Activated T-cell treated with anti-CD3 and anti-CD28 coated beads, Interleukin-2, amount 50 U/mL, for 72 hours (primary cell): ENCODE results near the gene RAB1A. TPM values are rescaled to one million over a fixed set of nuclear protein-coding genes. Genes with fewer than 3 reads are reported as not detected.
"Not testable (repeated sequence)": the region's sequence is repeated elsewhere in the genome, so short reads cannot be mapped to it uniquely, and the experiment has no call there.

Experiments
- ATAC-seq, 2 donors: fragments of 150-1000 bp; cut with Tn5 transposase; replicated peaks in 1 of 2; 2 replicates each; pipeline ENCODE4 v1.10.0; 2021; ENCODE audit warnings: moderate library complexity in 2 of 2, mild to moderate bottlenecking in 1 of 2
- DNase-seq, 2 donors: peaks; one replicate each; pipeline ENCODE4 v3.0.0; 2021 to 2022; ENCODE audit warnings: mixed read lengths in 1 of 2
- H3K27ac Mint-ChIP-seq: one replicate; pipeline ENCODE4 v1.8.0; 2022; ENCODE audit warnings: mild to moderate bottlenecking, moderate library complexity, mixed read lengths
- H3K27me3 Mint-ChIP-seq: one replicate; pipeline ENCODE4 v1.8.0; 2022; ENCODE audit warnings: low read depth, mixed read lengths
- H3K36me3 Mint-ChIP-seq, 2 donors: one replicate each; pipeline ENCODE4 v1.8.0; 2022; ENCODE audit warnings: mixed read lengths in 2 of 2, mild to moderate bottlenecking in 1 of 2; ENCODE audit not compliant: insufficient read depth in 2 of 2
- H3K4me1 Mint-ChIP-seq: one replicate; pipeline ENCODE4 v1.8.0; 2022; ENCODE audit warnings: low read depth, mixed read lengths
- H3K4me3 Mint-ChIP-seq, 2 donors: one replicate each; pipeline ENCODE4 v1.8.0; 2022; ENCODE audit warnings: mild to moderate bottlenecking in 2 of 2, mixed read lengths in 2 of 2, moderate library complexity in 2 of 2
- H3K9me3 Mint-ChIP-seq, 2 donors: one replicate each; pipeline ENCODE4 v1.8.0; 2022; ENCODE audit warnings: mixed read lengths in 2 of 2
- total RNA-seq, 2 donors: library from RNA; stranded (reverse); gene quantifications; one replicate each; pipeline ENCODE4 v1.2.3, GENCODE V29; 2022

Gene RAB1A
- total RNA-seq, 2 donors from 2014 or later, result 85.3 to 90.8 TPM

- Mint-ChIP-seq H3K36me3 (peaks cover 8 to 10% of the 10 kb centered on the region in 2 donors), H3K27me3 (no peaks in the 10 kb centered on the region), H3K27ac (peak overlapping the region; percentile 98), H3K9me3 (no peaks in the 10 kb centered on the region), H3K4me1 (peaks cover 54% of the 10 kb centered on the region), H3K4me3 (peak overlapping the region; percentile 93 to 96)
- DNase-seq, result peak in 1 of 2 donors; percentile 10
- no peak for ATAC-seq
Measured at GRCh38 chr2:65128297-65129190, 1.4 kb downstream of the RAB1A start.

- not testable (repeated sequence) for ATAC-seq, H3K27me3 Mint-ChIP-seq, H3K9me3 Mint-ChIP-seq, DNase-seq, H3K27ac Mint-ChIP-seq
- H3K36me3 Mint-ChIP-seq, result peaks cover 7 to 10% of the 10 kb centered on the region in 2 donors
- peak overlapping the region in 1 of 2 donors; percentile 49 for H3K4me3 Mint-ChIP-seq
- peaks cover 67% of the 10 kb centered on the region for H3K4me1 Mint-ChIP-seq
Measured at GRCh38 chr2:65125457-65125856, 4.4 kb downstream of the RAB1A start.

- no peaks in the 10 kb centered on the region for H3K9me3 Mint-ChIP-seq
- no peak for DNase-seq
- H3K4me1 Mint-ChIP-seq, result peaks cover 72% of the 10 kb centered on the region
- H3K27ac Mint-ChIP-seq, result no peak overlapping the region
- H3K27me3 Mint-ChIP-seq, result no peaks in the 10 kb centered on the region
- no peak overlapping the region for H3K4me3 Mint-ChIP-seq
- no peak for ATAC-seq
- H3K36me3 Mint-ChIP-seq, result peaks cover 0 to 8% of the 10 kb centered on the region in 2 donors
Measured at GRCh38 chr2:65122313-65122712, 7.6 kb downstream of the RAB1A start.

- Mint-ChIP-seq H3K9me3 (no peaks in the 10 kb centered on the region), H3K27me3 (no peaks in the 10 kb centered on the region), H3K4me3 (peak overlapping the region in 1 of 2 donors; percentile 21), H3K4me1 (peaks cover 72% of the 10 kb centered on the region), H3K27ac (no peak overlapping the region), H3K36me3 (peaks cover 0 to 2% of the 10 kb centered on the region in 2 donors)
- ATAC-seq, result no peak
- no peak for DNase-seq
Measured at GRCh38 chr2:65120990-65121693, 8.8 kb downstream of the RAB1A start.

GRCh38 chr2:65116645-65117044, 13.3 kb downstream of the RAB1A start:
- peaks cover 0 to 7% of the 10 kb centered on the region in 2 donors for H3K36me3 Mint-ChIP-seq
- H3K4me3 Mint-ChIP-seq, result no peak overlapping the region

GRCh38 chr2:65114921-65115320, 15.0 kb downstream of the RAB1A start:
- no peaks in the 10 kb centered on the region for H3K9me3 Mint-ChIP-seq
- no peak overlapping the region for H3K4me3 Mint-ChIP-seq
- no peaks in the 10 kb centered on the region for H3K27me3 Mint-ChIP-seq
- no peak overlapping the region for H3K27ac Mint-ChIP-seq
- DNase-seq (no peak), ATAC-seq (no peak)
- peaks cover 50% of the 10 kb centered on the region for H3K4me1 Mint-ChIP-seq
- peaks cover 0 to 18% of the 10 kb centered on the region in 2 donors for H3K36me3 Mint-ChIP-seq

More at GRCh38 chr2:65116645-65117044, 13.3 kb downstream of the RAB1A start:
- Mint-ChIP-seq H3K4me1 (peaks cover 56% of the 10 kb centered on the region), H3K9me3 (no peaks in the 10 kb centered on the region), H3K27me3 (no peaks in the 10 kb centered on the region), H3K27ac (peak overlapping the region; percentile 33)
- DNase-seq, result no peak
- no peak for ATAC-seq

- ATAC-seq (no peak), DNase-seq (no peak)
- Mint-ChIP-seq H3K9me3 (no peaks in the 10 kb centered on the region), H3K36me3 (peaks cover 0 to 18% of the 10 kb centered on the region in 2 donors), H3K4me3 (no peak overlapping the region), H3K4me1 (peaks cover 45% of the 10 kb centered on the region), H3K27me3 (no peaks in the 10 kb centered on the region), H3K27ac (peak overlapping the region; percentile 24)
Measured at GRCh38 chr2:65113816-65114215, 16.1 kb downstream of the RAB1A start.

- Mint-ChIP-seq H3K4me1 (peaks cover 43% of the 10 kb centered on the region), H3K36me3 (peaks cover 0 to 18% of the 10 kb centered on the region in 2 donors), H3K4me3 (no peak overlapping the region), H3K27ac (no peak overlapping the region), H3K27me3 (no peaks in the 10 kb centered on the region), H3K9me3 (no peaks in the 10 kb centered on the region)
- DNase-seq (no peak), ATAC-seq (no peak)
Measured at GRCh38 chr2:65113229-65113628, 16.7 kb downstream of the RAB1A start.

- no peaks in the 10 kb centered on the region for H3K9me3 Mint-ChIP-seq
- H3K27ac Mint-ChIP-seq, result no peak overlapping the region
- H3K4me1 Mint-ChIP-seq, result peaks cover 37% of the 10 kb centered on the region
- DNase-seq (no peak), ATAC-seq (no peak)
- H3K36me3 Mint-ChIP-seq, result peaks cover 0 to 18% of the 10 kb centered on the region in 2 donors
- no peaks in the 10 kb centered on the region for H3K27me3 Mint-ChIP-seq
- H3K4me3 Mint-ChIP-seq, result no peak overlapping the region
Measured at GRCh38 chr2:65112633-65113032, 17.3 kb downstream of the RAB1A start.

GRCh38 chr2:65108780-65109179, 21.1 kb downstream of the RAB1A start:
- Mint-ChIP-seq H3K36me3 (peaks cover 0 to 15% of the 10 kb centered on the region in 2 donors), H3K27me3 (no peaks in the 10 kb centered on the region), H3K27ac (no peak overlapping the region), H3K4me1 (peaks cover 25% of the 10 kb centered on the region), H3K4me3 (no peak overlapping the region), H3K9me3 (no peaks in the 10 kb centered on the region)
- DNase-seq (no peak), ATAC-seq (no peak)

- DNase-seq (no peak), ATAC-seq (no peak)
- H3K27me3 Mint-ChIP-seq, result no peaks in the 10 kb centered on the region
- H3K4me1 Mint-ChIP-seq, result peaks cover 22% of the 10 kb centered on the region
- H3K4me3 Mint-ChIP-seq, result no peak overlapping the region
- no peak overlapping the region for H3K27ac Mint-ChIP-seq
- H3K36me3 Mint-ChIP-seq, result peaks cover 0 to 17% of the 10 kb centered on the region in 2 donors
- no peaks in the 10 kb centered on the region for H3K9me3 Mint-ChIP-seq
Measured at GRCh38 chr2:65107530-65107929, 22.4 kb downstream of the RAB1A start.

- DNase-seq, result no peak
- H3K4me1 Mint-ChIP-seq, result peaks cover 23% of the 10 kb centered on the region
Measured at GRCh38 chr2:65103013-65103715, 26.7 kb downstream of the RAB1A start.

GRCh38 chr2:65101071-65101470, 28.8 kb downstream of the RAB1A start:
- Mint-ChIP-seq H3K27ac (no peak overlapping the region), H3K9me3 (no peaks in the 10 kb centered on the region), H3K4me1 (peaks cover 16% of the 10 kb centered on the region), H3K4me3 (no peak overlapping the region), H3K36me3 (peaks cover 3 to 27% of the 10 kb centered on the region in 2 donors), H3K27me3 (no peaks in the 10 kb centered on the region)
- DNase-seq (no peak), ATAC-seq (no peak)

More at GRCh38 chr2:65103013-65103715, 26.7 kb downstream of the RAB1A start:
- no peaks in the 10 kb centered on the region for H3K27me3 Mint-ChIP-seq
- peaks cover 3 to 22% of the 10 kb centered on the region in 2 donors for H3K36me3 Mint-ChIP-seq
- no peak overlapping the region for H3K4me3 Mint-ChIP-seq
- H3K9me3 Mint-ChIP-seq, result no peaks in the 10 kb centered on the region
- H3K27ac Mint-ChIP-seq, result no peak overlapping the region
- ATAC-seq, result no peak
